Stimulated activated naive CD4-positive, alpha-beta T cell treated with Interleukin-2 at 50 U/mL for 16 hours (primary cell): ENCODE measurements around the gene HAX1.
"Not testable (repeated sequence)": the region's sequence is repeated elsewhere in the genome, so short reads cannot be mapped to it uniquely, and the experiment has no call there.

Source experiments
- DNase-seq: peaks from one replicate; lab custom pipeline; 2025; lab: John Stamatoyannopoulos, UW

The HAX1 gene

DNA sequence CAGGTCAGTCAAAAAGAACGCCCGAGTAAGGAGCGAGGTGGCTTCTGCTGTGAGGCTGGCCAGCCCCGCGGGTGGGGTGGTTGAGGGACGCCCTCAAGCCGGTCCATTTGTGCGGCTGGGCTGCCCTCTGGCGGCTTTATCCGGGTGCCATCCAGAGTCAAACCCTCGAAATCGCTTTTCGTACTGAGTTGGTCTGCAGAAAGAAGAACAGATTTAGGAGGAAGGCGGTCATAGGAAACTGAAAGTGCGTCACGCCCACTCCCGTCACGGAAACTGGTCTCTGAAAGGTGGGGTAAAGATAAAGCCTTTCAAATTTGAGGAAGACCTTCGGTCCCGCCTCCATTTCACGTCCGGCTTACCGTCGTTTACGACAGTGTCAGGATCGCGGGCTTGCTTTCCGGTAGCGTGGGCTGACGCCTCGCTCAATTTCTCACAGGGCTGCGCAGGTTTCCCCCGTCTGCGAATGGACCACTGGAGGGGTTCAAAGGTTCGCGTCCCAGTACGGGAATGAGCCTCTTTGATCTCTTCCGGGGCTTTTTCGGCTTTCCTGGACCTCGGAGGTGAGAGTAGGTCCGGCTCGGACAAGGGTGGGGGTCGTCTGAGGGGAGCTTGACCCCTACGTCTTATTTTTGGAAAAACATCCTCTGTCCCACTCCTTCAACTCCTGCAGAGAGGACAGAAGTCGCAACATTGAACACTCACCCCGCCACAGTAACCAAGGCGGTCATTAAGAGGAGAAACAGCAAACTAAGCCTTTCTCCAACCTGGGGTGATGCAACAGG lies at the start of gene HAX1:
HAX1 (plus strand) TSS at position 413 of the 782 bp plus-strand sequence; CDS start at position 508, 95 bp downstream.
- peak; percentile 98 for DNase-seq

DNA sequence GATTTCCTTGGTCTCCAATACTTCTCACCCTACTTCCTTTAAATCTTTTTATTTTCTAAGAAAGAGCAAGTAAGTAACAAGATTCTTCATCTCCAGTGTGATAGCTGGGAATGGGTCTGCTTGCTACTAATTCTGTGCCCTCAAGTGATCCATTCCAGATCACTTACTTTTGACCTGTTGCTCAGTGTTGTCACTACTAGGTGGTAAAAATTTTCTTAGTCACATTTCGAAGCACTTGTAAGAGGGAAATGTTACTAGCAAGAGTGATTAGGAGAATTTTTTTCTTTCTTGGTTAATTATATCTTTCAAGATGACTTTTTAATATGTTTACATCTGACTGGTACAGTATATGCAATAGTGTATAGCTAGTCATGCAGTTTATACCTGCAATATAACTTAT lies 49.5 kb upstream of the HAX1 start:
- no peak for DNase-seq

DNA sequence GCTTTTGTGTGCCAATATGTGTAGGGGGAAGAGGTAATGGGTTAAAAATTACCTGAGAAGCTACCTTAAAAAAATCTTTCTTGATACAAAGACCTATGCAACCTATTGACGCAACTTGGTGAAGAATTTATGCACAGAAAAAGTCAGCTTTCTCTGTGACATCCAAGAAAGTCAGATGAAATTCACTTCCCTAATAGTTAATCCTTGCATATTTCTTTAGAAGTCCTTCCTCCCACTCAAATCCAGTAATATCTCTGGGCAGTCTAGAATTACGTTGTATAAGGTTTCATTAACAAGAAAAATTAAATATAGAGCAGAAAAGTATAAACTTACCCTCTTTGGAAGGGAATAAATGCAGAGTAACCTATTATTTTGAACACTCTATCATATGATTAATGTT lies 48.8 kb upstream of the HAX1 start:
- DNase-seq: no peak

DNA sequence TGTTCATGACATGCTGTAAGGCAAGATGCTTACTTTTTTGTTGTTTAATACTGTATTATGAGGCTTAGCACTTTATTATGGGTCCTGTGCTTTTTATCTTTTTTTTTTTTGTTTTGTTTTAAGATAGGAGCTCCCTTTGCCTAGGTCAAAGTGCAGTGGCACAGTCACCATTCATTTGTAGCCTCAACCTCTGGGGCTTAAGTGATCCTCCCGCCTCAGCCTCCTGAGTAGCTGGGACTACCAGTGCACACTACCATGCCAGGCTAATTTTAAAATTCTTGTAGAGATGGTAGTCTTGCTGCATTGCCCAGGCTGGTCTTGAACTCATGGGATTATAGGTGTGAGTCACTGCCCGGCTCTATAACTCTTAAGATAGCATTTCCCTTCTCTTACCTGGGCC lies 47.1 kb upstream of the HAX1 start:
- no peak for DNase-seq

DNA sequence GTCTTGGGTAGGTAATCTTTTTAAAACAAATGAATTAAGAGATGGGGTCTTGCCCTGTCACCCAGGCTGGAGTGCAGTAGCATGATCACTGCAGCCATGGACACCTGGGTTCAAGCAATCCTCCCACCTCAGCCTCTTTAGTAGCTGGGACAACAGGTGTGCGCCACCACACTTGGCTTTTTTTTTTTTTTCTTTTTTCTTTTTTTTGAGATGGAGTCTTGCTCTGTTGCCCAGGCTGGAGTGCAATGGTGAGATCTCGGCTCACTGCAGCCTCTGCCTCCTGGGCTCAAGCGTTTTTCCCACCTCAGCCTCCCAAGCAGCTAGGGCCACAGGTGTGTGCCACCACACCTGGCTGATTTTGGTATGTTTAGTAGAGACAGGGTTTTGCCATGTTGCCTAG lies 41.3 kb upstream of the HAX1 start:
- not testable (repeated sequence) for DNase-seq

DNA sequence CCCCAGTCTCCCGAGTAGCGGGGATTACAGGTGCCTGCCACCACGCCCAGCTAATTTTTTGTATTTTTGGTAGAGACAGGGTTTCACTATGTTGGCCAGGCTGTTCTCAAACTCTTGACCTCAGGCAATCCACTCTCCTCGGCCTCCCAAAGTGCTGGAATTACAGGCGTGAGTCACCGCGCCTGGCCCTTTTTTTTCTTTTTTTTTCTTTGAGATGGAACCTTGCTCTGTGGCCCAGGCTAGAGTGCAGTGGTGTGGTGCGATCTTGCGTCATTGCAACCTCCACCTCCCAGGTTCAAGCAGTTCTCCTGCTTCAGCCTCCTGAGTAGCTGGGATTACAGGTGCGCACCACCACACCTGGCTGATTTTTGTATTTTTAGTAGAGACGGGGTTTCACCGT lies 39.3 kb upstream of the HAX1 start:
- DNase-seq: not testable (repeated sequence)

DNA sequence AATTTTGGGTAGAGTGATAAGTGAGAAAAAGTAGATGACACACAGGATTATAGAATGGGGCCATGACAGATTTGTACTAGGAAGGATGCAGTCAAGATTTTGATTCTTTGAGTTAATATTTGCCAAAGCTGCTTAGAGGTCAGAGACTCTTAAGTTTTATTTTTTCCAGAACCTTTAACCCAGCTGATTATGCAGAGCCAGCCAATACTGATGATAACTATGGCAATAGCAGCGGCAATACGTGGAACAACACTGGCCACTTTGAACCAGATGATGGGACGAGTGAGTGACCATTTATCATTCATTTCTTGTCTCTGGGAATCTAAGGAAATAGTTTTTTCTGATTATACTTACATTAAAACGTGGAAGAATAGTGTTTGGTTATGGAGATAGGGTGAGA lies 35.6 kb upstream of the HAX1 start:
- no peak for DNase-seq

GRCh38 chr1:154237435-154237834 lies 35.0 kb upstream of the HAX1 start:
- no peak for DNase-seq

GRCh38 chr1:154237880-154238506 lies 34.4 kb upstream of the HAX1 start:
- DNase-seq: no peak

DNA sequence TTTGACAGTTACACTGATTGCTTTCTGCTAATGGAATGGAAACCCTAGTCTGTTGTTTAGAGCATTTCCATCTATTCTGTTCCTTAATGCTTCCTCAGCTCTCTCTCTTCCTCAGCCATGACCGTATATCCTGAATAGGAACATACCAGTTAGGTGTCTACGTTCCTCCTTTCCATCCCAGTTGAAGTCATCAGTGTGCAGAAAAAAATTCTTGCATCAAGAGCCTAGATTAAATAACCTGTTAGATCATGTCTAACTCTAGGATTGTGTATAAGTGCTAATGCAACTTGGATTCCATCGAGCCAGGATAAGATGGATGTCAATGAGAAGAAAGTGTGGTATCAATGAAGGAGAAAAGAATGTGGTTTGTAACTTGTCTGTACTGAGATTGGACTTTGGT lies 32.9 kb upstream of the HAX1 start:
- no peak for DNase-seq

GRCh38 chr1:154240294-154240833 lies 32.1 kb upstream of the HAX1 start:
- no peak for DNase-seq

DNA sequence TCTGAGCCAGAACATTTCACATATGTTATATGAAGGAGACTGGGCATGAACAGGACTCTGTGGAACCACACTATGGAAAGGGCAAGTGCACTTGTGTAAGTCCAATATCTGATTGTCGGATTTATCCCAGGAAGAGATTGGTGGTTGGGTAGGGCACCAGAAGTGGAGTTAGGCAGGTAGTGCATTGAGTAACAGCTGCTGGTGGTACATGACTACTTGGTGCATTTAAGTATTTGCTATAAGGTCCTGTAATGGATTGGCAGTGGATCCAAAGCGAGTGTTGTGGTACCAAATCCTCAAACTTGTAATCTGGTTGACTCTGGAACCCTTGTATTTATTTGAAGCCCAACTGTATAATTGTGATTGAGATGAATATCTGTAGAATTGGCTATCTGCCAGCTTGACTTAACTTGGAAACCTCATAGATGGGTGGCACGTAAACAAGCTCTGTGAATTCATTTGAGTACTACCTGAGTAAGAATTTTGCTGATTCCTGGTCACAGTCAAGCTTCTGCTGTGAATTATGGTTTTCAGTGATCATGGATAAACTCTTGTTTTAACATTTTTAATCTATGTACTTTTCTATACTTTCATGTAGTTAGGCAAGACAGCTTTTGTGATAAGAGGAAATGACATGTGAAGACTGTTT lies 30.6 kb upstream of the HAX1 start:
- DNase-seq: no peak

DNA sequence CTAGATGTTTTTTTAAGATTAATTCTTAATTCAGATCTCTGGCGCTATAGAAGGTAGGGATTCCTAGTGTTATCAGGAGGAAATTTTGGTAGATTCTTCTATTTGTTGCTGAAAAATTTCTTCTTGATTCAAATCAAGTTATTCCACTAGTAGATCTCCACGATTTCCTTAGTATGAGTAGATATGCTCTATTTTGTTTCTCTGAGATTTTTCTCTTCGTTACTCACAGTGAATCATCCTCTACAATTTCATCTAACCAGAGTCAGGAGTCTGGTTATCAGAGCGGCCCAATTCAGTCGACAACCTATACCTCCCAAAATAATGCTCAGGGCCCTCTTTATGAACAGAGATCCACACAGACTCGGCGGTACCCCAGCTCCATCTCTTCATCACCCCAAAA lies 18.8 kb upstream of the HAX1 start:
- no peak for DNase-seq

GRCh38 chr1:154256686-154257085 lies 15.7 kb upstream of the HAX1 start:
- no peak for DNase-seq

DNA sequence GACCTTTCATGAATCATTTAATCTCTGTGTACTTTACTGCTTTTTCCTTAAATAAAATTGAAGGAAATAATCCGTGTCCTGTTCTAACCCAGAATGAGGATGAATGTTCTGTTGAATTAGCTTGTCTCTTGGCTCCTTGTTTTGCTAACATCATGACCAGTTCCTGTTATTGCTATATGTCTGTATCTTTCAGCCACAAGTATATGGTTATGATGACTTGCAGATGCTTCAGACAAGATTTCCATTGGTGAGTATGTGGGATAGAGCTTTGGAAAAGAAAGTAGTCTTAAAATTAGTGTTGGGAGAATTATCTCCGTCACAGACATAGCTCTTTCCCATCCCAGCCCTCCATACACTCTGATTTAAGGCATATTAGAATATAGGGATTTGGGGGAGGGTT lies 13.6 kb upstream of the HAX1 start:
- DNase-seq: no peak

DNA sequence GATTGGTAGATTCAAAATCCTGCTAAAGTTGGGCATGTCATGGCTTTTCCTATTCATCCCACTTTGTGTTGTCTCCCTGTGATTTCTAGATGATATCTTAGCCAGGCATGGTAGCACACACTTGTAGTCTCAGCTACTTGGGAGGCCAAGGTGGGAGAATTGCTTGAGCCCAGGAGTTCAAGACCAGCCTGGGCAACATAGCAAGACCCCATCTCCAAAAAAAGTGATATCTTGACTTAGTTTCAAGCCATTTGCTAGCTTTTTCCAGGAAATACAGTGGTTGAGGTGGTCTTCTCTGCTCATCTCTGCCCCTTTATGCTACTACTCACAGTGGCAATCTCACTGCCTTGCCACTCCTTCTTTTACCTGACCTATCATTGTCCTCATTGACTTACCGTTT lies 12.3 kb upstream of the HAX1 start:
- no peak for DNase-seq

- DNase-seq: no peak
Observed at GRCh38 chr1:154263465-154264332, 8.7 kb upstream of the HAX1 start.

- DNase-seq: no peak
Observed at GRCh38 chr1:154264454-154264853, 8.0 kb upstream of the HAX1 start.

- no peak for DNase-seq
Observed at GRCh38 chr1:154265586-154265985, 6.8 kb upstream of the HAX1 start.

DNA sequence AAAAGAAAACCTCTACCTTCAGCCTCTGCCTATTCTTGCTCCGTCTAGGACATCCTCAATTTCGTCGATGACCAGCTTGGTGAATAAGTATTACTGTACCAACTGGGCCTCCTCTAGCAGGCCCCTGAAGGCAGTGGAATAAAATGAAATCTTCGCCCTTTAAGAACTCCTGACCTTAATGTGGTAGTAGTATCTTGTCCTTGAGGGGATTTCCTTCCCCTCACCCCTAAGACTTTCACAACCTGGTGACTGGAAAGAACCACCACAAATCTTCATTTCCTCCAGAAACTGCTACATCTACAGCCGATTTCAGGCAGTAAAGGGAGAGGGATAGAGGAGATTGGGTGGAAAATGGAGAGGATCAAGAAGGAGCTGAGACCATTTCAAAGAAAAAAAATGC lies 1.6 kb upstream of the HAX1 start:
- DNase-seq: no peak

GRCh38 chr1:154272999-154273563 lies 652 bp downstream of the HAX1 start:
- no peak for DNase-seq

DNA sequence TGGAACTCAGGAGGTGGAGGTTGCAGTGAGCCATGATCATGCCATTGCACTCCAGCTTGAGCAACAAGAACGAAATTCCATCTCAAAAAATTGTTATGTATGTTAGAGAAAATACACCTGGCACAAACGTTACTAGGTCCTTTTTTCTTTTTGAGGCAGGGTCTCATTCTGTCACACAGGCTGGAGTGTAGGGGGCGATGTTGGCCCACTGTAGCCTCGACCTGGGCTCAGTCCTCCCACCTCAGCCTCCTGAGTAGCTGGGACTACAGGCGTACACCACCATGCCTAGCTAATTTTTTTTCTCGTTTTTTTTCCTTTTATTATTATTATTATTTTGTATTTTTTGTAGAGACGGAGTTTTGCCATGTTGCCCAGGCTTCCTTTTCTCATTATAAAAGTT lies 4.4 kb downstream of the HAX1 start:
- DNase-seq: peak; percentile 6
